CD14-positive monocyte (primary cell): ENCODE results near the gene NTRK1. TPM values are rescaled to one million over a fixed set of nuclear protein-coding genes. Genes with fewer than 3 reads are reported as not detected.

Experiments used
- DNase-seq, 3 donors: peaks; one replicate each; pipeline ENCODE4 v3.0.0-alpha.2; 2011 to 2022
- H2AFZ ChIP-seq: 2 replicates; pipeline ENCODE4 v1.6.0; 2012; ENCODE audit warnings: mild to moderate bottlenecking, low read depth, low read length, inconsistent platforms; ENCODE audit not compliant: insufficient read depth, poor library complexity, severe bottlenecking
- H3K27ac ChIP-seq, 2 donors: 1 replicate in 1 of 2; 2 replicates in 1 of 2; pipeline ENCODE4 v1.5.1; 2012 to 2013; ENCODE audit warnings: low read length in 2 of 2, control low read depth in 1 of 2, inconsistent platforms in 1 of 2, low read depth in 1 of 2, mild to moderate bottlenecking in 1 of 2
- H3K27me3 ChIP-seq, 2 donors: one replicate each; pipeline versions ENCODE4 v1.6.0 to v1.6.1; 2011 to 2013; ENCODE audit warnings: low read length in 2 of 2; ENCODE audit not compliant: control insufficient read depth in 2 of 2, insufficient read depth in 2 of 2
- H3K36me3 ChIP-seq, 2 donors: replicated peaks in 1 of 2; 1 replicate in 1 of 2; 2 replicates in 1 of 2; pipeline versions ENCODE4 v1.5.1 to v1.6.1; 2012 to 2013; ENCODE audit warnings: low read length in 2 of 2, control low read depth in 1 of 2, inconsistent platforms in 1 of 2, mild to moderate bottlenecking in 1 of 2; ENCODE audit not compliant: insufficient read depth in 2 of 2, control insufficient read depth in 1 of 2
- H3K4me1 ChIP-seq, 2 donors: 1 replicate in 1 of 2; 2 replicates in 1 of 2; pipeline versions ENCODE4 v1.5.1 to v1.6.1; 2012 to 2013; ENCODE audit warnings: low read length in 2 of 2, control low read depth in 1 of 2, inconsistent platforms in 1 of 2, mild to moderate bottlenecking in 1 of 2, moderate library complexity in 1 of 2; ENCODE audit not compliant: insufficient read depth in 2 of 2, control insufficient read depth in 1 of 2
- H3K4me2 ChIP-seq: replicated peaks from 2 replicates; pipeline ENCODE3; 2012; ENCODE audit warnings: low read length, moderate library complexity, mild to moderate bottlenecking; ENCODE audit not compliant: poor library complexity, severe bottlenecking; ENCODE audit errors: extremely low read depth
- H3K4me3 ChIP-seq, 3 experiments: fragments of 200-600 bp in 1 of 3; sonication (generic) in 1 of 3; replicated peaks in 1 of 3; 1 replicate in 2 of 3; 2 replicates in 1 of 3; pipeline ENCODE4 v1.5.1; 2011 to 2013; ENCODE audit warnings: low read length in 3 of 3, mild to moderate bottlenecking in 3 of 3, control low read depth in 2 of 3, low read depth in 2 of 3, inconsistent platforms in 1 of 3, moderate library complexity in 1 of 3
- H3K79me2 ChIP-seq: 2 replicates; pipeline ENCODE4 v1.6.0; 2012; ENCODE audit warnings: mild to moderate bottlenecking, control low read depth, inconsistent platforms, low read length, moderate library complexity; ENCODE audit not compliant: insufficient read depth
- H3K9ac ChIP-seq: 2 replicates; pipeline ENCODE4 v1.6.0; 2017; ENCODE audit warnings: low read length, mild to moderate bottlenecking; ENCODE audit not compliant: insufficient read depth, poor library complexity, severe bottlenecking
- H3K9me3 ChIP-seq, 2 donors: replicated peaks in 1 of 2; 1 replicate in 1 of 2; 2 replicates in 1 of 2; pipeline versions ENCODE4 v1.5.1 to v1.6.1; 2012 to 2013; ENCODE audit warnings: low read length in 2 of 2, control low read depth in 1 of 2; ENCODE audit not compliant: control insufficient read depth in 1 of 2, insufficient read depth in 1 of 2
- H4K20me1 ChIP-seq: 2 replicates; pipeline ENCODE4 v1.6.0; 2012; ENCODE audit warnings: mild to moderate bottlenecking, low read length, control low read depth, moderate library complexity; ENCODE audit not compliant: insufficient read depth
- H3K27ac Mint-ChIP-seq, 7 donors: one replicate each; pipeline ENCODE4 v1.8.0; 2020; ENCODE audit warnings: mild to moderate bottlenecking in 7 of 7, mixed read lengths in 7 of 7, moderate library complexity in 6 of 7, inconsistent platforms in 2 of 7
- H3K27me3 Mint-ChIP-seq, 3 donors: one replicate each; pipeline ENCODE4 v1.8.0; 2021 to 2022; ENCODE audit warnings: low read depth in 3 of 3, mild to moderate bottlenecking in 3 of 3, mixed read lengths in 3 of 3, moderate library complexity in 3 of 3, inconsistent platforms in 1 of 3
- H3K36me3 Mint-ChIP-seq, 2 donors: one replicate each; pipeline ENCODE4 v1.8.0; 2020; ENCODE audit warnings: mixed read lengths in 2 of 2, inconsistent platforms in 1 of 2, mild to moderate bottlenecking in 1 of 2
- H3K4me1 Mint-ChIP-seq: one replicate; pipeline ENCODE4 v1.8.0; 2020; ENCODE audit warnings: mild to moderate bottlenecking, mixed read lengths
- H3K4me3 Mint-ChIP-seq, 2 donors: one replicate each; pipeline ENCODE4 v1.8.0; 2020; ENCODE audit warnings: mild to moderate bottlenecking in 2 of 2, mixed read lengths in 2 of 2, moderate library complexity in 1 of 2
- H3K9me3 Mint-ChIP-seq, 7 donors: one replicate each; pipeline ENCODE4 v1.8.0; 2020 to 2022; ENCODE audit warnings: mixed read lengths in 7 of 7, mild to moderate bottlenecking in 6 of 7, moderate library complexity in 6 of 7, inconsistent platforms in 2 of 7
- WGBS: methylation state at CpG from one replicate; pipeline ENCODE4 v1.1.5; 2013; ENCODE audit warnings: missing lambda C conversion rate; ENCODE audit not compliant: insufficient coverage; 5-methylcytosine and 5-hydroxymethylcytosine counted together
- intact Hi-C, 2 donors: fragments of 100-400 bp; cut with micrococcal nuclease; formaldehyde crosslinking; loops; one replicate each; pipeline versions ENCODE4 v1.15.0 to v1.15.1; 2023
- polyA plus RNA-seq, 3 donors: library from polyadenylated mRNA; depleted of rRNA in 1 of 3; unstranded in 2 of 3; stranded (reverse) in 1 of 3; fragments of 300-500 nt in 2 of 3; fragments of >200 nt in 1 of 3; fragmentation: Illumina TruSeq in 2 of 3; gene quantifications; 1 replicate in 2 of 3; 2 replicates in 1 of 3; pipeline ENCODE4 v1.2.3, GENCODE V29; 2012 to 2021
- TF ChIP-seq, protein P1 (sequence below): fragments of 200-600 bp; IDR thresholded peaks from one replicate; pipeline ENCODE4 v1.8.0; 2022; ENCODE audit warnings: antibody characterized with exemption, mild to moderate bottlenecking

Gene NTRK1
- polyA plus RNA-seq, 3 donors = 0.03 TPM; not detected in 2

DNA sequence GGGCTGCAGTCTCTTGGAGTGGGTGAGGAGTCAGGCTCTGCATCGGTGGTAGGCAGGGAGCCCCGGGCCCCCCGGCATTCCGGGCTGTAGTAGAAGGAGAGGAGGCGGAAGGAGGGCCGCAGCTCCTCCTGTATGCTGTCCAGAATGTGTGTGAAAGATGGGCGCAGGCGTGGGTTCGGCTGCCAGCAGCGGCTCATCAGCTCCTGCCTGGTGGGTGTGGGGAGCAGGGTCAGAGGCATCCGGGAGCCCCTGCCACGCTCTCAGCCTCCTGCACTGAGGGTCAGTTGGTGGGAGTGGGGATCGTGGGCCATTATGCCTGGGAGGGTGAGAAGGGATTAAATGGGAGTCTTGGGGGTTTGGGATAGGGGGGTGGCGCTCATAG is 19.8 kb upstream of the NTRK1 start:
- Histone ChIP-seq H3K4me2 (no peak overlapping the region), H2AFZ (no peak overlapping the region), H3K27me3 (peaks cover 16 to 36% of the 10 kb centered on the region in 2 donors), H3K4me1 (peaks cover 2 to 4% of the 10 kb centered on the region in 2 donors), H3K9ac (no peak overlapping the region), H3K36me3 (no peaks in the 10 kb centered on the region), H3K27ac (no peak overlapping the region), H3K4me3 (no peak overlapping the region), H4K20me1 (no peaks in the 10 kb centered on the region), H3K9me3 (peaks cover 0 to 4% of the 10 kb centered on the region in 2 donors), H3K79me2 (no peaks in the 10 kb centered on the region)
- TF ChIP-seq, protein P1, sequence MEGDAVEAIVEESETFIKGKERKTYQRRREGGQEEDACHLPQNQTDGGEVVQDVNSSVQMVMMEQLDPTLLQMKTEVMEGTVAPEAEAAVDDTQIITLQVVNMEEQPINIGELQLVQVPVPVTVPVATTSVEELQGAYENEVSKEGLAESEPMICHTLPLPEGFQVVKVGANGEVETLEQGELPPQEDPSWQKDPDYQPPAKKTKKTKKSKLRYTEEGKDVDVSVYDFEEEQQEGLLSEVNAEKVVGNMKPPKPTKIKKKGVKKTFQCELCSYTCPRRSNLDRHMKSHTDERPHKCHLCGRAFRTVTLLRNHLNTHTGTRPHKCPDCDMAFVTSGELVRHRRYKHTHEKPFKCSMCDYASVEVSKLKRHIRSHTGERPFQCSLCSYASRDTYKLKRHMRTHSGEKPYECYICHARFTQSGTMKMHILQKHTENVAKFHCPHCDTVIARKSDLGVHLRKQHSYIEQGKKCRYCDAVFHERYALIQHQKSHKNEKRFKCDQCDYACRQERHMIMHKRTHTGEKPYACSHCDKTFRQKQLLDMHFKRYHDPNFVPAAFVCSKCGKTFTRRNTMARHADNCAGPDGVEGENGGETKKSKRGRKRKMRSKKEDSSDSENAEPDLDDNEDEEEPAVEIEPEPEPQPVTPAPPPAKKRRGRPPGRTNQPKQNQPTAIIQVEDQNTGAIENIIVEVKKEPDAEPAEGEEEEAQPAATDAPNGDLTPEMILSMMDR = no peak
- peaks cover 34 to 67% (median 44%) of the 10 kb centered on the region in 3 donors for H3K27me3 Mint-ChIP-seq
- H3K27ac Mint-ChIP-seq = no peak overlapping the region
- peaks cover 6% of the 10 kb centered on the region for H3K4me1 Mint-ChIP-seq
- no peak for DNase-seq
- intact Hi-C loops = no loop called here
- peaks cover 0 to 8% (median 2%) of the 10 kb centered on the region in 7 donors for H3K9me3 Mint-ChIP-seq
- H3K36me3 Mint-ChIP-seq = peaks cover 0 to 1% of the 10 kb centered on the region in 2 donors
- 82% methylated on average over 12 of the region's 14 CpGs for WGBS
- H3K4me3 Mint-ChIP-seq = no peak overlapping the region

DNA sequence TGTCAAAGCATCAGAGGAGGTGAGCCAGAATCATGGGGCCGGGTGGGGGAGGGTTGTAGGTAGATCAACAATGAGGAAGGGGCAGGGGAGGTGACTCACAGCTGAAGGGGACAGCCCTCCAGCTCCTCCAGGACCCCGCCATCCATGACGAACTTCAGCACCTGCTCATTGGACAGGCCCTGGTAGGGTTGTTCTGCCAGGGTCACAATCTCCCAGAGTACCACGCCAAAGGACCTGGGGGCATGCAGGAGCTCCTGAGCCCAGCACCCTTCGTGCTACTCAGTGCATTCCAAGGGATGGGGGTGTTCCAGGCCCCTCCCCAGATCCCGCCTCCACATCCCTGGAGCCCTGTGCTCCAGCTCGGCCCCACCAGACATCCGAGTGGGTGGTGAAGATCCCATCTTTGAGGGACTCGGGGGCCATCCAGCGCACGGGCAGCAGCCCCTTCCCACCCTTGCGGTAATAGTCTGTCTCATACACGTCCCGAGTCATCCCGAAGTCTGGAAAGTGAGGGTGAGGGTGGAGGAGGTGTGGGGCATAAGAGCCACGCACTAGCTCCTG is 19.3 kb upstream of the NTRK1 start:
- H3K4me3 Mint-ChIP-seq = no peak overlapping the region
- H3K27me3 ChIP-seq = peaks cover 21 to 38% of the 10 kb centered on the region in 2 donors
- TF ChIP-seq, protein P1 = no peak

More for the DNA sequence above, 19.3 kb upstream of the NTRK1 start:
- H3K4me2 ChIP-seq = no peak overlapping the region
- H2AFZ ChIP-seq = no peak overlapping the region
- Mint-ChIP-seq H3K9me3 (peaks cover 0 to 8% (median 2%) of the 10 kb centered on the region in 7 donors), H3K4me1 (peaks cover 6% of the 10 kb centered on the region), H3K27ac (no peak overlapping the region), H3K36me3 (peaks cover 0 to 1% of the 10 kb centered on the region in 2 donors), H3K27me3 (peaks cover 36 to 67% (median 45%) of the 10 kb centered on the region in 3 donors)
- peaks cover 0 to 7% of the 10 kb centered on the region in 2 donors for H3K9me3 ChIP-seq
- DNase-seq = no peak
- no peaks in the 10 kb centered on the region for H4K20me1 ChIP-seq
- H3K4me1 ChIP-seq = peaks cover 2 to 4% of the 10 kb centered on the region in 2 donors
- no peaks in the 10 kb centered on the region for H3K79me2 ChIP-seq
- WGBS = 56% methylated on average over 3 of the region's 16 CpGs
- intact Hi-C loops = no loop called here
- H3K36me3 ChIP-seq = no peaks in the 10 kb centered on the region
- H3K27ac ChIP-seq = no peak overlapping the region
- no peak overlapping the region for H3K9ac ChIP-seq
- H3K4me3 ChIP-seq = no peak overlapping the region
